GM23338 (cell line): ENCODE results near the gene PVALB.

Experiments used
- EZH2 ChIP-seq: fragments of 200-600 bp; sonication (generic); IDR thresholded peaks from one replicate; pipeline ENCODE4 v1.8.0; 2017; ENCODE audit warnings: antibody characterized with exemption, mild to moderate bottlenecking, low read depth; ENCODE audit not compliant: unreplicated experiment
- EZH2phosphoT487 ChIP-seq: fragments of 200-600 bp; sonication (generic); IDR thresholded peaks from one replicate; pipeline ENCODE4 v1.8.1; 2018; ENCODE audit warnings: antibody characterized with exemption; ENCODE audit not compliant: unreplicated experiment
- TF ChIP-seq, protein P1 (sequence below), 2 experiments: fragments of 200-600 bp in 1 of 2; sonication (generic) in 1 of 2; conservative IDR thresholded peaks; 2 replicates each; pipeline versions ENCODE4 v1.5.1 to v1.6.1; 2016 to 2017; ENCODE audit warnings: antibody characterized with exemption in 2 of 2, low read depth in 2 of 2, mild to moderate bottlenecking in 2 of 2, moderate library complexity in 1 of 2
- TF ChIP-seq, protein P2 (sequence below): IDR thresholded peaks from one replicate; pipeline ENCODE4 v1.6.1; 2018; ENCODE audit warnings: antibody characterized with exemption; ENCODE audit not compliant: unreplicated experiment

DNA sequence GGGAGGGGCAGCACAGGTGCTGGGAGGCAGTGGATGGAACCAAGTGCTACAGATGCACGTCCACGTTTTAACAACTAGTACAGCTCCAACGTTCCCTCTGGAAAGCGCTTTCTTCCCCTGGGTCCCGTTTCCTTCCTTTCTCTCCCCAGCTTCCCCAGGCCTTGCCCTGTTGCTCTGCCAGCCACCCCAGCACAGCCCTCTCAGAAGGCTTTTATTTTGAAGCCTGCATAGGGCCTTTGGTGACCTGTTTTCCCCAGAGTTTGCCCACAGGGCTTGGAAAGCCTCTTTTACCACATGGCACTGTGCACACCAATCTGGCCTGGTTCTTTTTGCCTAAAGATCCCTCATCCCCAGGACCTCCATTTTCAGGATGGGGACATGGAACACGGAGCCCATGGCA is 30.1 kb upstream of the PVALB start:
- TF ChIP-seq EZH2phosphoT487 (no peak), EZH2 (no peak)
- TF ChIP-seq, protein P1, sequence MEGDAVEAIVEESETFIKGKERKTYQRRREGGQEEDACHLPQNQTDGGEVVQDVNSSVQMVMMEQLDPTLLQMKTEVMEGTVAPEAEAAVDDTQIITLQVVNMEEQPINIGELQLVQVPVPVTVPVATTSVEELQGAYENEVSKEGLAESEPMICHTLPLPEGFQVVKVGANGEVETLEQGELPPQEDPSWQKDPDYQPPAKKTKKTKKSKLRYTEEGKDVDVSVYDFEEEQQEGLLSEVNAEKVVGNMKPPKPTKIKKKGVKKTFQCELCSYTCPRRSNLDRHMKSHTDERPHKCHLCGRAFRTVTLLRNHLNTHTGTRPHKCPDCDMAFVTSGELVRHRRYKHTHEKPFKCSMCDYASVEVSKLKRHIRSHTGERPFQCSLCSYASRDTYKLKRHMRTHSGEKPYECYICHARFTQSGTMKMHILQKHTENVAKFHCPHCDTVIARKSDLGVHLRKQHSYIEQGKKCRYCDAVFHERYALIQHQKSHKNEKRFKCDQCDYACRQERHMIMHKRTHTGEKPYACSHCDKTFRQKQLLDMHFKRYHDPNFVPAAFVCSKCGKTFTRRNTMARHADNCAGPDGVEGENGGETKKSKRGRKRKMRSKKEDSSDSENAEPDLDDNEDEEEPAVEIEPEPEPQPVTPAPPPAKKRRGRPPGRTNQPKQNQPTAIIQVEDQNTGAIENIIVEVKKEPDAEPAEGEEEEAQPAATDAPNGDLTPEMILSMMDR (conservative IDR thresholded peaks at IDR 0.05; ENCODE audit: low read depth in 2 of 2) = no peak
- TF ChIP-seq, protein P2, sequence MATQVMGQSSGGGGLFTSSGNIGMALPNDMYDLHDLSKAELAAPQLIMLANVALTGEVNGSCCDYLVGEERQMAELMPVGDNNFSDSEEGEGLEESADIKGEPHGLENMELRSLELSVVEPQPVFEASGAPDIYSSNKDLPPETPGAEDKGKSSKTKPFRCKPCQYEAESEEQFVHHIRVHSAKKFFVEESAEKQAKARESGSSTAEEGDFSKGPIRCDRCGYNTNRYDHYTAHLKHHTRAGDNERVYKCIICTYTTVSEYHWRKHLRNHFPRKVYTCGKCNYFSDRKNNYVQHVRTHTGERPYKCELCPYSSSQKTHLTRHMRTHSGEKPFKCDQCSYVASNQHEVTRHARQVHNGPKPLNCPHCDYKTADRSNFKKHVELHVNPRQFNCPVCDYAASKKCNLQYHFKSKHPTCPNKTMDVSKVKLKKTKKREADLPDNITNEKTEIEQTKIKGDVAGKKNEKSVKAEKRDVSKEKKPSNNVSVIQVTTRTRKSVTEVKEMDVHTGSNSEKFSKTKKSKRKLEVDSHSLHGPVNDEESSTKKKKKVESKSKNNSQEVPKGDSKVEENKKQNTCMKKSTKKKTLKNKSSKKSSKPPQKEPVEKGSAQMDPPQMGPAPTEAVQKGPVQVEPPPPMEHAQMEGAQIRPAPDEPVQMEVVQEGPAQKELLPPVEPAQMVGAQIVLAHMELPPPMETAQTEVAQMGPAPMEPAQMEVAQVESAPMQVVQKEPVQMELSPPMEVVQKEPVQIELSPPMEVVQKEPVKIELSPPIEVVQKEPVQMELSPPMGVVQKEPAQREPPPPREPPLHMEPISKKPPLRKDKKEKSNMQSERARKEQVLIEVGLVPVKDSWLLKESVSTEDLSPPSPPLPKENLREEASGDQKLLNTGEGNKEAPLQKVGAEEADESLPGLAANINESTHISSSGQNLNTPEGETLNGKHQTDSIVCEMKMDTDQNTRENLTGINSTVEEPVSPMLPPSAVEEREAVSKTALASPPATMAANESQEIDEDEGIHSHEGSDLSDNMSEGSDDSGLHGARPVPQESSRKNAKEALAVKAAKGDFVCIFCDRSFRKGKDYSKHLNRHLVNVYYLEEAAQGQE = no peak
